Peyer's patch (tissue), 4 donors: Measurements from ENCODE around the gene RASAL2.

Experiments used
- POLR2A ChIP-seq, 2 donors: fragments of 450-650 bp; IDR thresholded peaks; one replicate each; pipeline ENCODE4 v1.5.1; 2017; ENCODE audit warnings: antibody characterized with exemption in 2 of 2, mild to moderate bottlenecking in 2 of 2, moderate library complexity in 2 of 2
- TF ChIP-seq, protein P1 (sequence below), 6 experiments: fragments of 450-650 bp in 4 of 6; fragments of 200-600 bp in 2 of 6; sonication (generic) in 1 of 6; IDR thresholded peaks; one replicate each; pipeline ENCODE4 v1.5.1; 2017 to 2019; ENCODE audit warnings: antibody characterized with exemption in 6 of 6, mild to moderate bottlenecking in 3 of 6, moderate library complexity in 1 of 6

DNA sequence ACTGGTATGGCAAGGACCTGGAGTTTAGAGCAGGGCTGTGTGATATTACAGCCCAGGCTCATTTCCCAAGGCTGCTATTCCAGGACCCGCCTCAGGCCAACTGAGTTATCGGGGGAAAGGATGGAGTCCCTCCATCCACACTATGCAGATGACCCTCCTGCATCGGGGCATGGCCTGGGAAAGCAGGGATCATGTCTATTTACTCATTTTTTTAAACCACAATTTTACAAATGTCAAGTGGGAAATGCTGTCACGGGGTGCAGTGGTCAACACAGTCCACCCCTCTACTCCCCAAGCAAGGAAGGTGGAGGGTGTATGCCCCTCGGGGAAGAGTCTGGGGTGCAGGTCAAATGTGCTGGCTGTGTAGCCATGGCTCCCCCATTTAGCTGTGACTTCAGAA is 409.0 kb downstream of the RASAL2 start:
- TF ChIP-seq, protein P1, sequence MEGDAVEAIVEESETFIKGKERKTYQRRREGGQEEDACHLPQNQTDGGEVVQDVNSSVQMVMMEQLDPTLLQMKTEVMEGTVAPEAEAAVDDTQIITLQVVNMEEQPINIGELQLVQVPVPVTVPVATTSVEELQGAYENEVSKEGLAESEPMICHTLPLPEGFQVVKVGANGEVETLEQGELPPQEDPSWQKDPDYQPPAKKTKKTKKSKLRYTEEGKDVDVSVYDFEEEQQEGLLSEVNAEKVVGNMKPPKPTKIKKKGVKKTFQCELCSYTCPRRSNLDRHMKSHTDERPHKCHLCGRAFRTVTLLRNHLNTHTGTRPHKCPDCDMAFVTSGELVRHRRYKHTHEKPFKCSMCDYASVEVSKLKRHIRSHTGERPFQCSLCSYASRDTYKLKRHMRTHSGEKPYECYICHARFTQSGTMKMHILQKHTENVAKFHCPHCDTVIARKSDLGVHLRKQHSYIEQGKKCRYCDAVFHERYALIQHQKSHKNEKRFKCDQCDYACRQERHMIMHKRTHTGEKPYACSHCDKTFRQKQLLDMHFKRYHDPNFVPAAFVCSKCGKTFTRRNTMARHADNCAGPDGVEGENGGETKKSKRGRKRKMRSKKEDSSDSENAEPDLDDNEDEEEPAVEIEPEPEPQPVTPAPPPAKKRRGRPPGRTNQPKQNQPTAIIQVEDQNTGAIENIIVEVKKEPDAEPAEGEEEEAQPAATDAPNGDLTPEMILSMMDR (IDR thresholded peaks at IDR 0.05) = no peak
- no peak for TF ChIP-seq POLR2A (IDR thresholded peaks at IDR 0.05)
